ENCODE measurements around the gene MAPK10. TPM values are rescaled to one million over a fixed set of nuclear protein-coding genes. Genes with fewer than 3 reads are reported as not detected.
A peak's percentile ranks its signal among the peaks of the same experiment; 100 is the strongest.

MAPK10 gene
- total and polyA plus RNA-seq, 4 donors, result 3.3 to 109 (median 24.5) TPM

DNA sequence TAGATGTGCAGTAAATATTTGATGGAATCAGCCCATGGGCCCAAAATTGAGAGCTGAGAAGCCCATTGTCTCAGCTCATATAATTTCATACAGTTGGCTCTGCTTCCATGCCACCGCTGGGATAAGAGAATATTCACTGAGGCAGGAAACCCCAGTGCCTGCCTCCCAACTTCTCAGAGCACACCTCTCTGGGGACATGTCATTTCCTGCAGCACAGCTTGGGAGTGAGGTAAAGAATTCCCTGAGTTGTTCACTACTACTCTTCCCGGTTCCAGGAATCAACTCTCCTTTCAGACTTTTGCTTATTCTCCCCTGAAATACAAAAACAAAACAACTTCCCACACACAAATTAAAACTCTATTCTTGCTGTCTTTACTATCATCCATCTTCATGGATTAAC is 389.3 kb downstream of the MAPK10 start:
- no peaks in the 10 kb centered on the region for H3K9me3 ChIP-seq (ENCODE audit: control insufficient read depth in 4 of 4, insufficient read depth in 3 of 4, low read length in 3 of 4)
- TF ChIP-seq, protein P1, sequence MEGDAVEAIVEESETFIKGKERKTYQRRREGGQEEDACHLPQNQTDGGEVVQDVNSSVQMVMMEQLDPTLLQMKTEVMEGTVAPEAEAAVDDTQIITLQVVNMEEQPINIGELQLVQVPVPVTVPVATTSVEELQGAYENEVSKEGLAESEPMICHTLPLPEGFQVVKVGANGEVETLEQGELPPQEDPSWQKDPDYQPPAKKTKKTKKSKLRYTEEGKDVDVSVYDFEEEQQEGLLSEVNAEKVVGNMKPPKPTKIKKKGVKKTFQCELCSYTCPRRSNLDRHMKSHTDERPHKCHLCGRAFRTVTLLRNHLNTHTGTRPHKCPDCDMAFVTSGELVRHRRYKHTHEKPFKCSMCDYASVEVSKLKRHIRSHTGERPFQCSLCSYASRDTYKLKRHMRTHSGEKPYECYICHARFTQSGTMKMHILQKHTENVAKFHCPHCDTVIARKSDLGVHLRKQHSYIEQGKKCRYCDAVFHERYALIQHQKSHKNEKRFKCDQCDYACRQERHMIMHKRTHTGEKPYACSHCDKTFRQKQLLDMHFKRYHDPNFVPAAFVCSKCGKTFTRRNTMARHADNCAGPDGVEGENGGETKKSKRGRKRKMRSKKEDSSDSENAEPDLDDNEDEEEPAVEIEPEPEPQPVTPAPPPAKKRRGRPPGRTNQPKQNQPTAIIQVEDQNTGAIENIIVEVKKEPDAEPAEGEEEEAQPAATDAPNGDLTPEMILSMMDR (IDR thresholded peaks at IDR 0.05; ENCODE audit: control extremely low read depth, extremely low read depth), result no peak

DNA sequence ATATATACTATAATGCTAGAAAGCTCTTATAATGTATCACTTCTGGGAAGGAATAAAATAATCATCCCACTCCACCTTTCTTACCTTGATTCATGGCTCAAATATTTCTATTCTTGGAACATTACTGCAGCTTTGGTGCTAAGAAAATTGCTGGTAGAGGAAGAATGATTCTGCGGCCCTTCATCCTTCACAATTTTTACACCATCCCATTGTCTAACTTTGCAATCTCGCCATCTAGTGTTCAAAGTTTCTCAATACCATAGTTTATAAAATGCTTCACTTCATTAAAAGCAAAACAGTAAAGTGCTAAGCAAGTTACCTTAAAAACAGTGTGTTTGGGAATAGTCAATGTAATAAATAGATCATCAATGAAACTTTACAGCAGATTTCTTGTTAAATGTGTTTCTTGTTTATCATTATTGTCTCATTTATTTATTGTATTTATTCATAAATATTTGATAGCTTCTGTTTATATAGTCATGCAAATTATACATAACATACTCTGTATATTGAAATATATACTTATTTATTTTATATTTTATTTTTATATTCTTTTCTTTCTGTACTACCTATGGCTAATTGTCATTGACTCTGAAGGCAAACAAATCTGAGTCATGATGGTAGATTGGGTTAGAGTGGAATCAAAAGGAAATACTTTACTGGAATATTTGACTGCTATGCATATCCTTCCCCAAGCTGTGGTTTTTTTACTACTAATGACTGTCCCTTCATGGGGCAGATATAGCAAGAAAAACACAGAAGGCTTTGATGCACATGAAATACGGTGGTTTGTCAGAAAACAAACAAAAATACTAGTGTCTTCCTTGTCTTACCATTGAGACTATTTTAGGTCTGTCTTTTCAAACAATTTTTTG is 390.7 kb downstream of the MAPK10 start:
- Histone ChIP-seq H3K4me1 (ENCODE audit: control insufficient read depth in 5 of 5, insufficient read depth in 5 of 5, low read length in 5 of 5) (peaks cover 0 to 11% (median 0%) of the 10 kb centered on the region in 5 donors), H3K4me3 (no peak overlapping the region), H3K36me3 (ENCODE audit: control insufficient read depth in 4 of 4, insufficient read depth in 4 of 4, low read length in 4 of 4) (peaks cover 0 to 6% (median 0%) of the 10 kb centered on the region in 4 donors), H3K9ac (ENCODE audit: insufficient read depth in 1 of 2, low read length in 2 of 2) (no peak overlapping the region), H3K27ac (ENCODE audit: low read depth in 1 of 2, low read length in 1 of 2) (no peak overlapping the region), H3K27me3 (ENCODE audit: control insufficient read depth in 3 of 3, insufficient read depth in 3 of 3, low read length in 2 of 3) (no peaks in the 10 kb centered on the region), H3K9me3 (ENCODE audit: control insufficient read depth in 4 of 4, insufficient read depth in 3 of 4, low read length in 3 of 4) (no peaks in the 10 kb centered on the region)
- TF ChIP-seq, protein P1 (IDR thresholded peaks at IDR 0.05; ENCODE audit: control extremely low read depth, extremely low read depth), result peak; percentile 7
- 37 to 41% methylated on average over 3 of the region's 3 CpGs for WGBS, 2 donors
- ATAC-seq (ENCODE audit: insufficient read depth, low FRiP score) (no peak), DNase-seq (peak in 2 of 3 donors; percentile 77 to 81)

More for the DNA sequence above, 389.3 kb downstream of the MAPK10 start:
- Histone ChIP-seq H3K4me1 (ENCODE audit: control insufficient read depth in 5 of 5, insufficient read depth in 5 of 5, low read length in 5 of 5) (peaks cover 0 to 11% (median 0%) of the 10 kb centered on the region in 5 donors), H3K27ac (ENCODE audit: low read depth in 1 of 2, low read length in 1 of 2) (no peak overlapping the region), H3K36me3 (ENCODE audit: control insufficient read depth in 4 of 4, insufficient read depth in 4 of 4, low read length in 4 of 4) (peaks cover 0 to 4% (median 0%) of the 10 kb centered on the region in 4 donors), H3K4me3 (no peak overlapping the region), H3K27me3 (ENCODE audit: control insufficient read depth in 3 of 3, insufficient read depth in 3 of 3, low read length in 2 of 3) (no peaks in the 10 kb centered on the region), H3K9ac (ENCODE audit: insufficient read depth in 1 of 2, low read length in 2 of 2) (no peak overlapping the region)
- WGBS, 2 donors, result 69 to 73% methylated on average over 2 of the region's 2 CpGs
- ATAC-seq (ENCODE audit: insufficient read depth, low FRiP score) (no peak), DNase-seq (no peak)

DNA sequence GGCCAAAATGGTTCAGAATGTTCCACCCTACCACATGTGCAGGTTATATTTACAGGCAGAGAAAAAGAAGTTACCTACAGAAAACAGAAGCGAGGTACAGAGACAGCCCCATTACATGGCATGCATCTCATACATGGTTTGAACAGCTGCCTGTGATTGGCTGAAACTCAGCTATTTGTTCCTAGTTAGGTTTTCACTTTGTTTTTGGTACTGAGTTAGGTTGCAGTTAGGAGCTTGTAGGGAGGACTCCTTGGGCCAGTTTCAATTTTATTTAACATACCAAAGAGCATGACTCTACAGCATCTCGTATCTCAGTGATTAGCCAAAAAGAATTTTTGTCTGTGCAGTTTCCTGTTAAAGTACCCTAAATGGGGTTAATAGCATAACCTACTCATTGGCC is 392.0 kb downstream of the MAPK10 start:
- H3K36me3 ChIP-seq (ENCODE audit: control insufficient read depth in 4 of 4, insufficient read depth in 4 of 4, low read length in 4 of 4), result peaks cover 0 to 5% (median 0%) of the 10 kb centered on the region in 4 donors
- H3K4me1 ChIP-seq (ENCODE audit: control insufficient read depth in 5 of 5, insufficient read depth in 5 of 5, low read length in 5 of 5), result peaks cover 0 to 11% (median 0%) of the 10 kb centered on the region in 5 donors
- 81 to 83% methylated on average over 2 of the region's 2 CpGs for WGBS, 2 donors
- H3K9me3 ChIP-seq (ENCODE audit: control insufficient read depth in 4 of 4, insufficient read depth in 3 of 4, low read length in 3 of 4), result no peaks in the 10 kb centered on the region
- no peak overlapping the region for H3K9ac ChIP-seq (ENCODE audit: insufficient read depth in 1 of 2, low read length in 2 of 2)
- DNase-seq, result no peak
- TF ChIP-seq, protein P1 (IDR thresholded peaks at IDR 0.05; ENCODE audit: control extremely low read depth, extremely low read depth), result no peak
- H3K27ac ChIP-seq (ENCODE audit: low read depth in 1 of 2, low read length in 1 of 2), result no peak overlapping the region
- H3K4me3 ChIP-seq, result no peak overlapping the region
- ATAC-seq (ENCODE audit: insufficient read depth, low FRiP score), result no peak
- no peaks in the 10 kb centered on the region for H3K27me3 ChIP-seq (ENCODE audit: control insufficient read depth in 3 of 3, insufficient read depth in 3 of 3, low read length in 2 of 3)
